ENCODE measurements around the gene UBD. TPM values are rescaled to one million over a fixed set of nuclear protein-coding genes. Genes with fewer than 3 reads are reported as not detected.

Gene UBD
- total RNA-seq, 1 donor from 2014 or later: not detected

DNA sequence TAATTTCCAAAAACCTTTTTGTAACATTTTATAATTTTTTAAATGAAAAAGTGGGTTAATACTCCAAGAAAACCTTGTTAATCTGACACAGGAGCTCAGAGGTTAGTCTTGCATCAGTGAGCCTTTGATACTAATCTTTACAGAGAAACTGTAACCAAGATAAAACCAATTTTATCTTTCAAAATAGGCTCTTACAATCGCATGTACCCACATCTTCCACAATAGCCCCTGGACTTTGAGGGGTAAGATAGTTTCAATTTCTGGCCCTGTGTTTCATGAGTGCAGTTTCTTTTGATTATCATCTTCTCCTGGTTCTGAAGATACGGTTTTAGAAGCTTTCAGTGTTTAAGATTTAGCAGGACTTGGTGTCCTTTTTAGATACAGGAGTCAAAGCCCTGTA lies 37.3 kb downstream of the UBD start:
- peaks cover 5% of the 10 kb centered on the region for H3K36me3 Mint-ChIP-seq (ENCODE audit: low read depth)
- no peak for DNase-seq (ENCODE audit: low read depth, low spot score)
- H3K4me3 Mint-ChIP-seq: no peak overlapping the region
- no peaks in the 10 kb centered on the region for H3K27me3 Mint-ChIP-seq (ENCODE audit: low read depth)
- peaks cover 7% of the 10 kb centered on the region for H3K9me3 Mint-ChIP-seq
- no peaks in the 10 kb centered on the region for H3K4me1 Mint-ChIP-seq
- TF ChIP-seq, protein P1, sequence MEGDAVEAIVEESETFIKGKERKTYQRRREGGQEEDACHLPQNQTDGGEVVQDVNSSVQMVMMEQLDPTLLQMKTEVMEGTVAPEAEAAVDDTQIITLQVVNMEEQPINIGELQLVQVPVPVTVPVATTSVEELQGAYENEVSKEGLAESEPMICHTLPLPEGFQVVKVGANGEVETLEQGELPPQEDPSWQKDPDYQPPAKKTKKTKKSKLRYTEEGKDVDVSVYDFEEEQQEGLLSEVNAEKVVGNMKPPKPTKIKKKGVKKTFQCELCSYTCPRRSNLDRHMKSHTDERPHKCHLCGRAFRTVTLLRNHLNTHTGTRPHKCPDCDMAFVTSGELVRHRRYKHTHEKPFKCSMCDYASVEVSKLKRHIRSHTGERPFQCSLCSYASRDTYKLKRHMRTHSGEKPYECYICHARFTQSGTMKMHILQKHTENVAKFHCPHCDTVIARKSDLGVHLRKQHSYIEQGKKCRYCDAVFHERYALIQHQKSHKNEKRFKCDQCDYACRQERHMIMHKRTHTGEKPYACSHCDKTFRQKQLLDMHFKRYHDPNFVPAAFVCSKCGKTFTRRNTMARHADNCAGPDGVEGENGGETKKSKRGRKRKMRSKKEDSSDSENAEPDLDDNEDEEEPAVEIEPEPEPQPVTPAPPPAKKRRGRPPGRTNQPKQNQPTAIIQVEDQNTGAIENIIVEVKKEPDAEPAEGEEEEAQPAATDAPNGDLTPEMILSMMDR (conservative IDR thresholded peaks at IDR 0.05): no peak
- no peak overlapping the region for H3K27ac Mint-ChIP-seq (ENCODE audit: unreplicated experiment)

DNA sequence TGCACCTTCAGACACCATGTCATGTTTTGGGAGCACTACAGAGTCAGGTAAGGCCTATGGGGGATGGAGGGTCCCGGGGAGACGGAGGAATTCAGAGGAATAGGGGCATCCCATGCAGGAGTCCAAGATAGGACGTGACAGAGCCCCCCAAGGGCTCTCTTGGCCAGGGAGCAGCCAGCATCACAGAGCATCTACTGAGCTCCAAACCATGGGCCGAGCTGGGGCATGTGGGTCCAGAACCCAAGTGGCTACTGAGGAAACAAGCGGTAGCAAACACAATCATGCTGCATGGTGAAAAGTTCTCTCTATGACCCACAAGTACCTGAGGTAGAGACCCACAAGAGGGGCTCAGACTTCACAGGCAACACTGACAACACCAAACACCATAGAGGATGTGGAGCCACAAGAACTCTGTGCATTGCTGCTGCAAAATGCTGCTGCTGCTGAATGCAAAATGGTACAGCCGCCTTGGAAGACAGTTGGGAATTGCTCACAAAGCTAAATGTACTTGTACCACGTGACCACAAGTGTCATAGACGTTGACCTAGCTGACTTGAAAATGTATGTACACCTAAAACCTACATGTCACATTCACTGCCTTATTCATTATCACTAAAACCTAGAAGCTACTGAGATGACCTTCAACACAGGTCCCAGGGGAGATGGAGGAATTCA lies 38.4 kb downstream of the UBD start:
- Mint-ChIP-seq H3K9me3 (peaks cover 5% of the 10 kb centered on the region), H3K36me3 (ENCODE audit: low read depth) (peaks cover 5% of the 10 kb centered on the region), H3K4me3 (no peak overlapping the region), H3K4me1 (no peaks in the 10 kb centered on the region), H3K27ac (ENCODE audit: unreplicated experiment) (no peak overlapping the region), H3K27me3 (ENCODE audit: low read depth) (peaks cover 3% of the 10 kb centered on the region)
- no peak for DNase-seq (ENCODE audit: low read depth, low spot score)
- TF ChIP-seq, protein P1 (conservative IDR thresholded peaks at IDR 0.05): no peak

DNA sequence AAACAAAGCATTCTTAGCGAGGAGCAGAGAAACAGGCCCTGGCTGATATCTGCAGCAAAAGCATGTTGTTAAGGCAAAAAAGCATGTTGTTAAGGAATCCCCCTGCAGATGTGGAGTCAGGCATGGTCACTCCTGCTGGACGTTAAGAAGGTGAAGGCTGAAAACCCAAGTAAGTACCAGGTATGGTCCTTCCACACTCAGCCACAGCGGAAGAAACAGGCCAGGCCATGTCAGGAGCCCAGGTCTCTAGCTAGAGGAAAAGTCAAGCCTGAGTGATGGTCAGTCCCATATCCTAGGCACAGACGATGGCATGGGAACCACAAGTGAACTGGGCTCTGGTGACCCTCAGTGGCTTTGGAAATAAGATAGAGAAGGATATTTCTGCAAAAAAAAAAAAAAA lies 39.3 kb downstream of the UBD start:
- H3K4me3 Mint-ChIP-seq: no peak overlapping the region
- H3K27ac Mint-ChIP-seq (ENCODE audit: unreplicated experiment): no peak overlapping the region
- peaks cover 3% of the 10 kb centered on the region for H3K27me3 Mint-ChIP-seq (ENCODE audit: low read depth)
- peaks cover 5% of the 10 kb centered on the region for H3K36me3 Mint-ChIP-seq (ENCODE audit: low read depth)
- DNase-seq (ENCODE audit: low read depth, low spot score): no peak
- TF ChIP-seq, protein P1 (conservative IDR thresholded peaks at IDR 0.05): no peak
- H3K4me1 Mint-ChIP-seq: no peaks in the 10 kb centered on the region
- H3K9me3 Mint-ChIP-seq: peaks cover 5% of the 10 kb centered on the region

DNA sequence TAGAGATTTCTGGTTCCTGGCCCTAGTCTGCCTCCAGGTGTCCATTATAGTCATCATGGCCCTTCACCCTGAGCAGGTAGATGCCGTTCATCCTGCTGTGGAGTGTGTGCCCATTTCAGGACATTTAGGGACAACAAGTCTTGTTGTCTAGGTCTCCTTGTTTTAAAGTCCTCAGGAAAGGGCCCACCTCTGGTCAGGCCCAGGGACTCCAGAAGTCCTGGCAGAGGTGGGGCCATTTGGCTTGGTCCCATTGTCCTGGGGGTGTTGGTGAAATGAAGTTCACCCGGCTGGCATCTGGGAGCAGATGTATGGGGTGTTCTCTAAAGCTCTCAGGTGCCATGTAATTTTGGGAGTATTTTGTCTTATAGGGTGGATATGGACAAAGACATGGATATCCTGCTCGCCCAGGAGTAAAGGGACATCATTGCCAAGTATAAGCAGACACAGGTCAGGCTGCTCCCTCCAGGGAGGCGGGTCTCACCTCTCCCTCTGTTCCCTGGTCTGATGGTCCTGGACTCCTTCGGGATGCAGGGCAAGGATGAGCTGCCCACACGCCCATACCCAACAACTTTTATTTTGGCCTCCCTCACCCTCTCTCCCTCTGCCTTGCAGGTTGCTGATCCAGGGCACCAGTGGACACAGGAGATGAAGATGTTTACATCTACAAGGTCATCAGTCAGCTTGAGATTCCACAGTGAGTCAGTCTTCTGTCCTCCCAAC lies 40.1 kb downstream of the UBD start:
- H3K27me3 Mint-ChIP-seq (ENCODE audit: low read depth): peaks cover 3% of the 10 kb centered on the region
- DNase-seq (ENCODE audit: low read depth, low spot score): no peak
- no peaks in the 10 kb centered on the region for H3K4me1 Mint-ChIP-seq
- peaks cover 7% of the 10 kb centered on the region for H3K9me3 Mint-ChIP-seq
- H3K4me3 Mint-ChIP-seq: no peak overlapping the region
- TF ChIP-seq, protein P1 (conservative IDR thresholded peaks at IDR 0.05): no peak
- H3K36me3 Mint-ChIP-seq (ENCODE audit: low read depth): peaks cover 5% of the 10 kb centered on the region
- peak overlapping the region; percentile 17 for H3K27ac Mint-ChIP-seq (ENCODE audit: unreplicated experiment)

DNA sequence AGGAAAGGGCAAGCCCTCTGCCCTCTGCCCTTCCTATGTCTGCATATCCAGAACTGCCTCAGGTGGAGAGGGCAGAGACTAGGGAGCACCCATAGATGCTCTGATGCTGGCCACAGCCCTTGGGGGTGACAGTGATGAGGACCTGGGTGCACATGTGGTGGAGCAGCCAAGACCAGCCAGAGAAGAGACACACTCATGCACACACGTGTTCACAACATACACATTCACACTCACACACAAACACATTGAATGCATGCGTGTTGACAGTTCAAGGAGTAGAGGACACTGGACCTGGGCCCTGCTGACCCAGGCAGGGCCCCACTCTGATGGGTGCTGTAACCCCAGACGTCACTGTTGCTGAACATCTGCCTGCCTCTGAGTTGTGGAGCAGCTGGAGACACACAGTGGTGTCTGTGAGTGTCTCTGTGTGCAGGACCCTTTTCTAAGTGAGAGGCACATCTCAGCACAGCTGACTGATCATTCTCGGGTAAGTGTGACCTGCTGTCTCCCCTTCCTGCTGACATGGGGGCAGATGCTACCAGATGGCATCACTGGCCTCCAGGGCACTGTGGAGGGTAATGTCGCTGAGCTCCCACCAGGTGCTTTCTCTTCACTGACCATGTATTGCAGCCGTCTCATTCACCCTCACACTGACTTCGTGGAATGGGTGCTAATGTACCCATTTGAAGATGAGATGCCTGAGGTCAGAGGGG lies 41.6 kb downstream of the UBD start:
- no peak for DNase-seq (ENCODE audit: low read depth, low spot score)
- H3K4me3 Mint-ChIP-seq: no peak overlapping the region
- H3K27me3 Mint-ChIP-seq (ENCODE audit: low read depth): peaks cover 3% of the 10 kb centered on the region
- no peak overlapping the region for H3K27ac Mint-ChIP-seq (ENCODE audit: unreplicated experiment)
- peaks cover 5% of the 10 kb centered on the region for H3K9me3 Mint-ChIP-seq
- TF ChIP-seq, protein P1 (conservative IDR thresholded peaks at IDR 0.05): no peak
- H3K36me3 Mint-ChIP-seq (ENCODE audit: low read depth): peaks cover 4% of the 10 kb centered on the region
- no peaks in the 10 kb centered on the region for H3K4me1 Mint-ChIP-seq

All from neural crest cell (in vitro differentiated cells).